Measurements from ENCODE around the gene GRB7. TPM values are rescaled to one million over a fixed set of nuclear protein-coding genes. Genes with fewer than 3 reads are reported as not detected.

The GRB7 gene
- total and polyA plus RNA-seq, 9 of the 15 experiments (the other 6 are each of a cell fraction or from before 2014, with no cell fraction given), result 0.04 to 6.2 (median 2.2) TPM

GRCh38 chr17:39775031-39775430, 37.3 kb downstream of the GRB7 start (continued):
- TF ChIP-seq, protein P1, sequence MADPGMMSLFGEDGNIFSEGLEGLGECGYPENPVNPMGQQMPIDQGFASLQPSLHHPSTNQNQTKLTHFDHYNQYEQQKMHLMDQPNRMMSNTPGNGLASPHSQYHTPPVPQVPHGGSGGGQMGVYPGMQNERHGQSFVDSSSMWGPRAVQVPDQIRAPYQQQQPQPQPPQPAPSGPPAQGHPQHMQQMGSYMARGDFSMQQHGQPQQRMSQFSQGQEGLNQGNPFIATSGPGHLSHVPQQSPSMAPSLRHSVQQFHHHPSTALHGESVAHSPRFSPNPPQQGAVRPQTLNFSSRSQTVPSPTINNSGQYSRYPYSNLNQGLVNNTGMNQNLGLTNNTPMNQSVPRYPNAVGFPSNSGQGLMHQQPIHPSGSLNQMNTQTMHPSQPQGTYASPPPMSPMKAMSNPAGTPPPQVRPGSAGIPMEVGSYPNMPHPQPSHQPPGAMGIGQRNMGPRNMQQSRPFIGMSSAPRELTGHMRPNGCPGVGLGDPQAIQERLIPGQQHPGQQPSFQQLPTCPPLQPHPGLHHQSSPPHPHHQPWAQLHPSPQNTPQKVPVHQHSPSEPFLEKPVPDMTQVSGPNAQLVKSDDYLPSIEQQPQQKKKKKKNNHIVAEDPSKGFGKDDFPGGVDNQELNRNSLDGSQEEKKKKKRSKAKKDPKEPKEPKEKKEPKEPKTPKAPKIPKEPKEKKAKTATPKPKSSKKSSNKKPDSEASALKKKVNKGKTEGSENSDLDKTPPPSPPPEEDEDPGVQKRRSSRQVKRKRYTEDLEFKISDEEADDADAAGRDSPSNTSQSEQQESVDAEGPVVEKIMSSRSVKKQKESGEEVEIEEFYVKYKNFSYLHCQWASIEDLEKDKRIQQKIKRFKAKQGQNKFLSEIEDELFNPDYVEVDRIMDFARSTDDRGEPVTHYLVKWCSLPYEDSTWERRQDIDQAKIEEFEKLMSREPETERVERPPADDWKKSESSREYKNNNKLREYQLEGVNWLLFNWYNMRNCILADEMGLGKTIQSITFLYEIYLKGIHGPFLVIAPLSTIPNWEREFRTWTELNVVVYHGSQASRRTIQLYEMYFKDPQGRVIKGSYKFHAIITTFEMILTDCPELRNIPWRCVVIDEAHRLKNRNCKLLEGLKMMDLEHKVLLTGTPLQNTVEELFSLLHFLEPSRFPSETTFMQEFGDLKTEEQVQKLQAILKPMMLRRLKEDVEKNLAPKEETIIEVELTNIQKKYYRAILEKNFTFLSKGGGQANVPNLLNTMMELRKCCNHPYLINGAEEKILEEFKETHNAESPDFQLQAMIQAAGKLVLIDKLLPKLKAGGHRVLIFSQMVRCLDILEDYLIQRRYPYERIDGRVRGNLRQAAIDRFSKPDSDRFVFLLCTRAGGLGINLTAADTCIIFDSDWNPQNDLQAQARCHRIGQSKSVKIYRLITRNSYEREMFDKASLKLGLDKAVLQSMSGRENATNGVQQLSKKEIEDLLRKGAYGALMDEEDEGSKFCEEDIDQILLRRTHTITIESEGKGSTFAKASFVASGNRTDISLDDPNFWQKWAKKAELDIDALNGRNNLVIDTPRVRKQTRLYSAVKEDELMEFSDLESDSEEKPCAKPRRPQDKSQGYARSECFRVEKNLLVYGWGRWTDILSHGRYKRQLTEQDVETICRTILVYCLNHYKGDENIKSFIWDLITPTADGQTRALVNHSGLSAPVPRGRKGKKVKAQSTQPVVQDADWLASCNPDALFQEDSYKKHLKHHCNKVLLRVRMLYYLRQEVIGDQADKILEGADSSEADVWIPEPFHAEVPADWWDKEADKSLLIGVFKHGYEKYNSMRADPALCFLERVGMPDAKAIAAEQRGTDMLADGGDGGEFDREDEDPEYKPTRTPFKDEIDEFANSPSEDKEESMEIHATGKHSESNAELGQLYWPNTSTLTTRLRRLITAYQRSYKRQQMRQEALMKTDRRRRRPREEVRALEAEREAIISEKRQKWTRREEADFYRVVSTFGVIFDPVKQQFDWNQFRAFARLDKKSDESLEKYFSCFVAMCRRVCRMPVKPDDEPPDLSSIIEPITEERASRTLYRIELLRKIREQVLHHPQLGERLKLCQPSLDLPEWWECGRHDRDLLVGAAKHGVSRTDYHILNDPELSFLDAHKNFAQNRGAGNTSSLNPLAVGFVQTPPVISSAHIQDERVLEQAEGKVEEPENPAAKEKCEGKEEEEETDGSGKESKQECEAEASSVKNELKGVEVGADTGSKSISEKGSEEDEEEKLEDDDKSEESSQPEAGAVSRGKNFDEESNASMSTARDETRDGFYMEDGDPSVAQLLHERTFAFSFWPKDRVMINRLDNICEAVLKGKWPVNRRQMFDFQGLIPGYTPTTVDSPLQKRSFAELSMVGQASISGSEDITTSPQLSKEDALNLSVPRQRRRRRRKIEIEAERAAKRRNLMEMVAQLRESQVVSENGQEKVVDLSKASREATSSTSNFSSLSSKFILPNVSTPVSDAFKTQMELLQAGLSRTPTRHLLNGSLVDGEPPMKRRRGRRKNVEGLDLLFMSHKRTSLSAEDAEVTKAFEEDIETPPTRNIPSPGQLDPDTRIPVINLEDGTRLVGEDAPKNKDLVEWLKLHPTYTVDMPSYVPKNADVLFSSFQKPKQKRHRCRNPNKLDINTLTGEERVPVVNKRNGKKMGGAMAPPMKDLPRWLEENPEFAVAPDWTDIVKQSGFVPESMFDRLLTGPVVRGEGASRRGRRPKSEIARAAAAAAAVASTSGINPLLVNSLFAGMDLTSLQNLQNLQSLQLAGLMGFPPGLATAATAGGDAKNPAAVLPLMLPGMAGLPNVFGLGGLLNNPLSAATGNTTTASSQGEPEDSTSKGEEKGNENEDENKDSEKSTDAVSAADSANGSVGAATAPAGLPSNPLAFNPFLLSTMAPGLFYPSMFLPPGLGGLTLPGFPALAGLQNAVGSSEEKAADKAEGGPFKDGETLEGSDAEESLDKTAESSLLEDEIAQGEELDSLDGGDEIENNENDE (IDR thresholded peaks at IDR 0.05; ENCODE audit: low read depth, low read length), result no peak
- no peak for TF ChIP-seq CREM (IDR thresholded peaks at IDR 0.05; ENCODE audit: low read depth)
- no peak for TF ChIP-seq SETDB1 (IDR thresholded peaks at IDR 0.05; ENCODE audit: low read length)
- no peak for TF ChIP-seq DLX4 (CRISPR knock-in tag; IDR thresholded peaks at IDR 0.05)
- no peak for TF ChIP-seq MTA3 (IDR thresholded peaks at IDR 0.05; ENCODE audit: borderline replicate concordance)
- TF ChIP-seq NEUROD1 (IDR thresholded peaks at IDR 0.05; ENCODE audit: borderline replicate concordance, low read depth, low read length, partially characterized antibody), result no peak
- TF ChIP-seq ZKSCAN8 (CRISPR knock-in tag; IDR thresholded peaks at IDR 0.05), result no peak
- TF ChIP-seq ZNF431 (CRISPR knock-in tag; IDR thresholded peaks at IDR 0.05), result no peak
- no peak for TF ChIP-seq ZNF212 (CRISPR knock-in tag; IDR thresholded peaks at IDR 0.05)
- no peak for TF ChIP-seq TFAM (CRISPR knock-in tag; conservative IDR thresholded peaks at IDR 0.05)
- no peak for TF ChIP-seq RB1 (IDR thresholded peaks at IDR 0.05; ENCODE audit: low read depth)
- no peak for TF ChIP-seq ZNF224 (CRISPR knock-in tag; IDR thresholded peaks at IDR 0.05)
- no peak for TF ChIP-seq DMBX1 (CRISPR knock-in tag; IDR thresholded peaks at IDR 0.05; ENCODE audit: borderline replicate concordance)

All from K562 (cell line).